ENCODE results near the gene TFPI. TPM values are rescaled to one million over a fixed set of nuclear protein-coding genes. Genes with fewer than 3 reads are reported as not detected.

The TFPI gene
- total and polyA plus RNA-seq, 12 donors: 12.6 to 51.0 (median 21.0) TPM

DNA sequence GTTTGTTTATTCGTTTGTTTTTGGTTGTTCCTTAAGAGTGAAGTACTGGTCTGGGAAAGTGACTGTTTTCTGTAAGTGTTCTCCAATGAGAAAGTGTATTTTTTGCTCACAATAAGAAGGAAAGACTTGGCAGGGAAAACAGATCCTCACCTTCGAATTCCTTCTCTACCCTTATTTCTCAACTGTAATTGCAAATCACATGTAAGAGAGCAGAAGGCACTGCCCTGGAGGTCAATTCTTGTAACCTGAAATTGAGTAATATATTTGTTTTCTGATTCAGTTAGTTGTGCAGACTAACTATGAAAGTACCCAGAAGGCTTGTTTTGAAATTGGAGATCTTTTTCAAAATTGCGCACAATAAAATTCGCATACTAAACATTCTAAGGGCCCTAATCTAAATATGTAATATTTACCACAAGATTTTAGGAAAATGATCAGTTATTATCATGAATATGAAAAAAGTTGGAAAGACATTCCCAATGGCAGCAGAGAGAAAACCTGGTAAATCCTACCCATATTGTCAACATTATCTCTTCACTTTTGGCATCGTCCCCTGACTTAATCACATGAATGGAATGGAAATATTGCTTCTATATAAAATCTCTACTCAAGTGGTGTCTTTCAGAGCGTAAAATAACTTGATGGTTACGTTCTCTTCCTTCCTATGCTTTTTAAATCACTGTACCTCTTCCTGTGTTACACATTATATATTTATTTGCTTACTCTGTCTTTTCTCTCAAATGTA, 24.1 kb downstream of the TFPI start:
- TF ChIP-seq, protein P1, sequence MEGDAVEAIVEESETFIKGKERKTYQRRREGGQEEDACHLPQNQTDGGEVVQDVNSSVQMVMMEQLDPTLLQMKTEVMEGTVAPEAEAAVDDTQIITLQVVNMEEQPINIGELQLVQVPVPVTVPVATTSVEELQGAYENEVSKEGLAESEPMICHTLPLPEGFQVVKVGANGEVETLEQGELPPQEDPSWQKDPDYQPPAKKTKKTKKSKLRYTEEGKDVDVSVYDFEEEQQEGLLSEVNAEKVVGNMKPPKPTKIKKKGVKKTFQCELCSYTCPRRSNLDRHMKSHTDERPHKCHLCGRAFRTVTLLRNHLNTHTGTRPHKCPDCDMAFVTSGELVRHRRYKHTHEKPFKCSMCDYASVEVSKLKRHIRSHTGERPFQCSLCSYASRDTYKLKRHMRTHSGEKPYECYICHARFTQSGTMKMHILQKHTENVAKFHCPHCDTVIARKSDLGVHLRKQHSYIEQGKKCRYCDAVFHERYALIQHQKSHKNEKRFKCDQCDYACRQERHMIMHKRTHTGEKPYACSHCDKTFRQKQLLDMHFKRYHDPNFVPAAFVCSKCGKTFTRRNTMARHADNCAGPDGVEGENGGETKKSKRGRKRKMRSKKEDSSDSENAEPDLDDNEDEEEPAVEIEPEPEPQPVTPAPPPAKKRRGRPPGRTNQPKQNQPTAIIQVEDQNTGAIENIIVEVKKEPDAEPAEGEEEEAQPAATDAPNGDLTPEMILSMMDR (IDR thresholded peaks at IDR 0.05): no peak
- no peak overlapping the region for H3K4me3 ChIP-seq
- intact Hi-C loops (cut with DNase I): no loop called here
- H3K27ac ChIP-seq: no peak overlapping the region
- H3K4me1 ChIP-seq: peaks cover 0 to 33% (median 9%) of the 10 kb centered on the region in 9 donors
- 90 to 92% methylated on average over 7 of the region's 7 CpGs for WGBS, 2 donors
- DNase-seq (no peak), ATAC-seq (no peak)
- no peaks in the 10 kb centered on the region for H3K27me3 ChIP-seq
- H3K36me3 ChIP-seq: peaks cover 0 to 13% (median 0%) of the 10 kb centered on the region in 9 donors
- peaks cover 0 to 17% (median 0%) of the 10 kb centered on the region in 11 donors for H3K9me3 ChIP-seq

DNA sequence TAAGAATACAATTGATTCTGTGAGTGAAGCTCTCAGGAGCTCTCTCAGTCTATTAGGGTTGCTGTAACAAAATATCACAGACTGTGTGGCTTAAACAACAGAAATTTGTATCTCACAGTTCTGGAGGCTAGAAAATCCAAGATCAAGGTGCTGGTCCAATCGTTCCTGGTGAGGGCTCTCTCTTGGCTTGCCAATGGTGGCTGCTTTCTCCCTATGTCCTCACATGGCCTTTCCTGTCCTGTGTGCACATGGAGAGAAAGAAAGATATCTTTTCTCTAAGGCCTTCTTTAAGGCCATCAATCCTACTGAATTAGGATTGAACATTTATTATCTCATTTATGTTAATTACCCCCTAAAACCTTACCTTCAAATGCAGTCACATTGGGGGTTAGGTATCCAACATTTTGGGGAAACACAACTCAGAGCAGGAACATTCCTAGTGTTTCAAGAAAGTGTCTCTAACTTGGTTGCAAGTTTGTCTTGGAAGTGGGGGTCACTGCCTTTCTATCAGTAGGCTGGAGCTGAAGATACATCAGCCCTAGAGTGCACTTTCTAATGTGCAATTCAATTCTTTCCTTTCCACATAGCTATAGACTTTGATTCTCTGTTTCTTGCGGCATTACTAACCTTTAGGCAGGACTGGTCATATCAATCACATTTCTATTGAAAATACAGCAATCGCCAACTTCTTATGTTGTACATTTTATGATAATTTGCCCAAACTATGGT, 24.8 kb downstream of the TFPI start:
- 86 to 90% methylated on average over 3 of the region's 3 CpGs for WGBS, 2 donors
- peaks cover 0 to 13% (median 0%) of the 10 kb centered on the region in 9 donors for H3K36me3 ChIP-seq
- no peaks in the 10 kb centered on the region for H3K27me3 ChIP-seq
- ATAC-seq: no peak
- TF ChIP-seq, protein P1 (IDR thresholded peaks at IDR 0.05): no peak
- DNase-seq: no peak
- peaks cover 0 to 9% (median 0%) of the 10 kb centered on the region in 11 donors for H3K9me3 ChIP-seq
- intact Hi-C loops (cut with DNase I): no loop called here
- no peak overlapping the region for H3K27ac ChIP-seq
- no peak overlapping the region for H3K4me3 ChIP-seq
- H3K4me1 ChIP-seq: peaks cover 0 to 38% (median 9%) of the 10 kb centered on the region in 9 donors

DNA sequence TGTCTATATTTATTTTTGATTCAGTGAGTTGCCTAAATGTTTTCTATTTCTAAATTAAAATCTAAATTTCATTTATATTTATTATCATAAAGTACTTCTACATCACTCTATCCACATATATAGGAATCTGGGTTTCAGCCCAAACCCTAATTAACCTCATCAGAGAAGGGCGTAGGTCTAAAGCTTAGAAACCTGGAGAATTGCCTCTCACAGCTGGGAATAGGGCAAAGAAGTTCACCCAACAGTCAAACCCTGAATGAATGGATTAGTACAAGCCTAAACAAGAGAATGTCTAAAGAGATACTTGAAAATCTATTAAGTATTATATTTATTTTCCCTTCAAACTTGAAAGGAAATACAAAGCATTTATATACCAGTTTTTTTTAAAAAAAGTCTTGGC, 26.2 kb downstream of the TFPI start:
- 44 to 82% methylated on average over 1 of the region's 1 CpG for WGBS, 2 donors

DNA sequence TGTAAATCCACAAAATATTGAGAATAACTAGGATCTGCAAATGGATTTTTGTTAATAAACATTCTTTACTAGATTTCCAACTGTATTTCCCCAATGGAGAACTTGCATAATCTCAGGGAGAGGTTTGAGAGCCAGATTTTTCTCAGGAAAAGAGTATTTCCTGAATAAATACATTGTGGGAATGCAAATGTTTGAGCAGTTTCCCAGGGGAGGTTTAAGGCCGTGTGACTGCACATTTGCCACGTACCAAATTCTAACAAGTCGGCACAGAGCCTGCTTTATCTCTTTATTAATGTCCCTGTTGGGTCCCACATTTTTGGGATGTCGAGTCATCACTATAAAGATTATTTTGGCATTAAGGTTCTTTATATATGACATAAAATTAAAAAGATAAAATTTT, 27.0 kb downstream of the TFPI start:
- intact Hi-C loops (cut with DNase I): loop anchor here in 1 of 10 donors (2.0 kb wide), 1 partner anchor 20 kb away; no protein-coding TSS in a partner anchor
- Histone ChIP-seq H3K9me3 (no peaks in the 10 kb centered on the region), H3K4me1 (peaks cover 0 to 38% (median 9%) of the 10 kb centered on the region in 9 donors), H3K27me3 (no peaks in the 10 kb centered on the region), H3K4me3 (no peak overlapping the region), H3K36me3 (peaks cover 0 to 18% (median 0%) of the 10 kb centered on the region in 9 donors), H3K27ac (peak overlapping the region in 4 of 10 donors; percentile 5 to 53 (median 47))
- WGBS, 2 donors: 18 to 20% methylated on average over 4 of the region's 4 CpGs
- TF ChIP-seq, protein P1 (IDR thresholded peaks at IDR 0.05): no peak
- ATAC-seq: peak in 4 of 8 donors; percentile 34 to 64 (median 50)
- DNase-seq: no peak

More for the DNA sequence above, 26.2 kb downstream of the TFPI start:
- intact Hi-C loops (cut with DNase I): no loop called here
- Histone ChIP-seq H3K9me3 (no peaks in the 10 kb centered on the region), H3K4me3 (no peak overlapping the region), H3K4me1 (peaks cover 0 to 38% (median 9%) of the 10 kb centered on the region in 9 donors), H3K27me3 (no peaks in the 10 kb centered on the region), H3K27ac (peak overlapping the region in 4 of 10 donors; percentile 3 to 19 (median 8)), H3K36me3 (peaks cover 0 to 11% (median 0%) of the 10 kb centered on the region in 9 donors)
- TF ChIP-seq, protein P1 (IDR thresholded peaks at IDR 0.05): no peak
- DNase-seq (no peak), ATAC-seq (no peak)
